WTC11 (cell line): Measurements from ENCODE around the gene TAF13. TPM values are rescaled to one million over a fixed set of nuclear protein-coding genes. Genes with fewer than 3 reads are reported as not detected.

Experiments
- ATAC-seq: fragments of 200-7000 bp; cut with Tn5 transposase; 2 replicates; pipeline ENCODE4 v1.10.0; 2021; ENCODE audit warnings: mild to moderate bottlenecking, moderate library complexity
- CTCF ChIA-PET: fragments of 300-600 bp; sonication (Branson Sonifier 250); formaldehyde crosslinking; loops from one replicate; lab custom pipeline; 2021; ENCODE audit warnings: antibody characterized with exemption; lab: Charles Lee
- POLR2A ChIA-PET: fragments of 350-600 bp; sonication (Branson Sonifier 250); formaldehyde crosslinking; loops from one replicate; lab custom pipeline; 2021; ENCODE audit warnings: antibody characterized with exemption; lab: Charles Lee
- DNase-seq: peaks from one replicate; pipeline ENCODE4 v3.0.0; 2021; ENCODE audit warnings: low spot score
- H3K27ac Mint-ChIP-seq: 2 replicates; pipeline ENCODE4 v1.8.0; 2021; ENCODE audit warnings: mixed read lengths
- H3K27me3 Mint-ChIP-seq: 2 replicates; pipeline ENCODE4 v1.8.0; 2021; ENCODE audit warnings: low read depth, mild to moderate bottlenecking, moderate library complexity, mixed read lengths
- H3K36me3 Mint-ChIP-seq: 2 replicates; pipeline ENCODE4 v1.8.0; 2021; ENCODE audit warnings: mixed read lengths
- H3K4me1 Mint-ChIP-seq: 2 replicates; pipeline ENCODE4 v1.8.0; 2022; ENCODE audit warnings: mixed read lengths
- H3K4me3 Mint-ChIP-seq: 2 replicates; pipeline ENCODE4 v1.8.0; 2021; ENCODE audit warnings: mild to moderate bottlenecking, moderate library complexity, mixed read lengths
- H3K9me3 Mint-ChIP-seq: 2 replicates; pipeline ENCODE4 v1.8.0; 2021; ENCODE audit warnings: mixed read lengths
- CTCF ChIP-seq: fragments of 200-600 bp; IDR thresholded peaks from 2 replicates; pipeline ENCODE4 v1.8.0; 2022; ENCODE audit warnings: antibody characterized with exemption
- ELF4 ChIP-seq: sonication (generic); formaldehyde crosslinking; IDR thresholded peaks from 2 replicates; pipeline ENCODE4 v1.8.1; 2022; ENCODE audit warnings: low read depth, mild to moderate bottlenecking, moderate library complexity, missing genetic modification reagents
- ESRRA ChIP-seq: sonication (generic); formaldehyde crosslinking; IDR thresholded peaks from 2 replicates; pipeline ENCODE4 v1.8.1; 2022; ENCODE audit warnings: mild to moderate bottlenecking, missing genetic modification reagents, borderline replicate concordance
- FOXJ3 ChIP-seq: sonication (generic); formaldehyde crosslinking; IDR thresholded peaks from 2 replicates; pipeline ENCODE4 v1.9.0; 2021; ENCODE audit warnings: missing genetic modification reagents, mild to moderate bottlenecking, borderline replicate concordance
- GABPB1 ChIP-seq: sonication (generic); formaldehyde crosslinking; IDR thresholded peaks from 2 replicates; pipeline ENCODE4 v1.8.1; 2023; ENCODE audit warnings: mild to moderate bottlenecking, missing genetic modification reagents
- IRF2 ChIP-seq: sonication (generic); formaldehyde crosslinking; IDR thresholded peaks from 2 replicates; pipeline ENCODE4 v1.8.0; 2022; ENCODE audit warnings: low read depth, missing genetic modification reagents, borderline replicate concordance
- JAZF1 ChIP-seq: fragments of 250-450 bp; sonication (Bioruptor Pico); IDR thresholded peaks from 2 replicates; pipeline ENCODE4 v1.9.0; 2021; ENCODE audit warnings: moderate library complexity, mild to moderate bottlenecking, inconsistent platforms
- OVOL2 ChIP-seq: fragments of 250-450 bp; sonication (Bioruptor Pico); IDR thresholded peaks from 2 replicates; pipeline ENCODE4 v1.9.0; 2021; ENCODE audit warnings: mild to moderate bottlenecking, borderline replicate concordance
- SP1 ChIP-seq: sonication (generic); formaldehyde crosslinking; conservative IDR thresholded peaks from 2 replicates; pipeline ENCODE4 v1.8.1; 2022; ENCODE audit warnings: missing genetic modification reagents
- TEAD1 ChIP-seq: sonication (generic); formaldehyde crosslinking; IDR thresholded peaks from 2 replicates; pipeline ENCODE4 v1.8.0; 2022; ENCODE audit warnings: mild to moderate bottlenecking, missing genetic modification reagents
- TEAD4 ChIP-seq: sonication (generic); formaldehyde crosslinking; IDR thresholded peaks from 2 replicates; pipeline ENCODE4 v1.8.0; 2022; ENCODE audit warnings: mild to moderate bottlenecking, missing genetic modification reagents
- TP53 ChIP-seq: sonication (generic); formaldehyde crosslinking; IDR thresholded peaks from 2 replicates; pipeline ENCODE4 v1.8.1; 2023; ENCODE audit warnings: mild to moderate bottlenecking, missing genetic modification reagents
- ZNF232 ChIP-seq: sonication (generic); formaldehyde crosslinking; IDR thresholded peaks from 2 replicates; pipeline ENCODE4 v1.8.0; 2022; ENCODE audit warnings: mild to moderate bottlenecking, missing genetic modification reagents
- ZNF317 ChIP-seq: sonication (generic); formaldehyde crosslinking; IDR thresholded peaks from 2 replicates; pipeline ENCODE4 v1.8.1; 2023; ENCODE audit warnings: low read depth, mild to moderate bottlenecking, moderate library complexity, missing genetic modification reagents, borderline replicate concordance
- ZNF512 ChIP-seq: sonication (generic); formaldehyde crosslinking; IDR thresholded peaks from 2 replicates; pipeline ENCODE4 v1.8.1; 2022; ENCODE audit warnings: missing genetic modification reagents, borderline replicate concordance
- ZNF532 ChIP-seq: fragments of 250-450 bp; sonication (Bioruptor Pico); IDR thresholded peaks from 2 replicates; pipeline ENCODE4 v1.9.0; 2021; ENCODE audit warnings: mild to moderate bottlenecking, borderline replicate concordance
- total RNA-seq: library from RNA; stranded (reverse); gene quantifications from 3 replicates; pipeline ENCODE4 v1.2.3, GENCODE V29; 2021

The TAF13 gene
- total RNA-seq, 1 experiment from 2014 or later: 43.0 TPM

GRCh38 chr1:109089242-109090015 lies 13.6 kb upstream of the TAF13 start:
- Mint-ChIP-seq H3K27me3 (no peaks in the 10 kb centered on the region), H3K4me3 (peak overlapping the region; percentile 80), H3K27ac (peak overlapping the region; percentile 45), H3K9me3 (no peaks in the 10 kb centered on the region), H3K4me1 (peaks cover 29% of the 10 kb centered on the region), H3K36me3 (peaks cover 7% of the 10 kb centered on the region)
- ATAC-seq (no peak), DNase-seq (no peak)
- TF ChIP-seq FOXJ3 (CRISPR knock-in tag): no peak
- no peak for TF ChIP-seq TEAD4
- peak; percentile 41; the same call in 1 of the 2 replicates for TF ChIP-seq GABPB1 (CRISPR knock-in tag)
- ChIA-PET CTCF (interaction anchor here (1.2 kb wide), 2 partner anchors 11 to 23 kb away, joined by 4 read pairs; a partner anchor contains a TSS), POLR2A (interaction anchor here (0.7 to 1.8 kb wide), 4 partner anchors 11 to 21 kb away, joined by 3 to 19 read pairs (median 4); partner anchors contain the start of gene TAF13)

GRCh38 chr1:109084563-109085517 lies 9.0 kb upstream of the TAF13 start:
- DNase-seq (no peak), ATAC-seq (no peak)
- ChIA-PET CTCF (interaction anchor here (0.6 to 1.6 kb wide), 5 partner anchors 15 to 57 kb away, joined by 3 to 5 read pairs (median 4); a partner anchor contains a TSS), POLR2A (interaction anchor here (0.8 kb wide), 1 partner anchor 15 kb away, joined by 3 read pairs; no protein-coding TSS in a partner anchor)
- Mint-ChIP-seq H3K27ac (peak overlapping the region; percentile 17; the same call in 1 of the 2 replicates), H3K4me3 (no peak overlapping the region), H3K27me3 (no peaks in the 10 kb centered on the region), H3K9me3 (no peaks in the 10 kb centered on the region), H3K36me3 (no peaks in the 10 kb centered on the region), H3K4me1 (peaks cover 34% of the 10 kb centered on the region)
- TF ChIP-seq ZNF317 (CRISPR knock-in tag) (no peak), TEAD4 (no peak), JAZF1 (CRISPR knock-in tag) (no peak), ELF4 (CRISPR knock-in tag) (no peak), IRF2 (CRISPR knock-in tag) (no peak), OVOL2 (no peak), ZNF532 (CRISPR knock-in tag) (no peak), ZNF512 (CRISPR knock-in tag) (no peak), CTCF (no peak), TP53 (CRISPR knock-in tag) (no peak), TEAD1 (CRISPR knock-in tag) (no peak), SP1 (no peak), ZNF232 (CRISPR knock-in tag) (no peak), ESRRA (CRISPR knock-in tag) (no peak)
